Measurements from ENCODE around the gene BUD31.
"Not testable (repeated sequence)": the region's sequence is repeated elsewhere in the genome, so short reads cannot be mapped to it uniquely, and the experiment has no call there.

BUD31 gene

GRCh38 chr7:99375070-99375807, 33.5 kb upstream of the BUD31 start:
- ATAC-seq, result peak; percentile 70
- H3K36me3 Mint-ChIP-seq, result peaks cover 61% of the 10 kb centered on the region
- DNase-seq (ENCODE audit: low spot score in 2 of 2), result peak; percentile 65 to 85
- H3K4me3 Mint-ChIP-seq, result peak overlapping the region; percentile 75
- no peaks in the 10 kb centered on the region for H3K9me3 Mint-ChIP-seq
- peak overlapping the region; percentile 82 for H3K27ac Mint-ChIP-seq
- peaks cover 45% of the 10 kb centered on the region for H3K4me1 Mint-ChIP-seq

GRCh38 chr7:99379043-99379577, 29.7 kb upstream of the BUD31 start:
- DNase-seq (ENCODE audit: low spot score in 2 of 2), result peak in 1 of 2 donors; percentile 71
- H3K4me1 Mint-ChIP-seq, result peaks cover 59% of the 10 kb centered on the region
- H3K36me3 Mint-ChIP-seq, result peaks cover 89% of the 10 kb centered on the region

GRCh38 chr7:99379693-99380031, 29.1 kb upstream of the BUD31 start:
- peaks cover 64% of the 10 kb centered on the region for H3K4me1 Mint-ChIP-seq
- peaks cover 95% of the 10 kb centered on the region for H3K36me3 Mint-ChIP-seq
- peak overlapping the region; percentile 80 for H3K4me3 Mint-ChIP-seq
- not testable (repeated sequence) for H3K9me3 Mint-ChIP-seq; ATAC-seq; DNase-seq (ENCODE audit: low spot score in 2 of 2)
- peak overlapping the region; percentile 93 for H3K27ac Mint-ChIP-seq

More at GRCh38 chr7:99379043-99379577, 29.7 kb upstream of the BUD31 start:
- H3K9me3 Mint-ChIP-seq, result no peaks in the 10 kb centered on the region
- H3K4me3 Mint-ChIP-seq, result peak overlapping the region; percentile 80
- peak; percentile 29 for ATAC-seq
- H3K27ac Mint-ChIP-seq, result peak overlapping the region; percentile 93

GRCh38 chr7:99380032-99380822, 28.5 kb upstream of the BUD31 start:
- Mint-ChIP-seq H3K36me3 (peaks cover 100% of the 10 kb centered on the region), H3K4me3 (peak overlapping the region; percentile 80), H3K27ac (peak overlapping the region; percentile 93), H3K4me1 (peaks cover 65% of the 10 kb centered on the region), H3K9me3 (no peaks in the 10 kb centered on the region)
- ATAC-seq, result peak; percentile 47
- peak in 1 of 2 donors; percentile 79 for DNase-seq (ENCODE audit: low spot score in 2 of 2)

- Mint-ChIP-seq H3K9me3 (no peaks in the 10 kb centered on the region), H3K36me3 (peaks cover 100% of the 10 kb centered on the region), H3K4me3 (peak overlapping the region; percentile 80), H3K27ac (peak overlapping the region; percentile 93), H3K4me1 (peaks cover 65% of the 10 kb centered on the region)
- DNase-seq (ENCODE audit: low spot score in 2 of 2), result peak; percentile 67 to 90
- ATAC-seq, result peak; percentile 95
Observed at GRCh38 chr7:99380823-99381663, 27.7 kb upstream of the BUD31 start.

- peak overlapping the region; percentile 80 for H3K4me3 Mint-ChIP-seq
- H3K27ac Mint-ChIP-seq, result peak overlapping the region; percentile 93
- DNase-seq (ENCODE audit: low spot score in 2 of 2) (no peak), ATAC-seq (no peak)
- H3K36me3 Mint-ChIP-seq, result peaks cover 100% of the 10 kb centered on the region
- peaks cover 59% of the 10 kb centered on the region for H3K4me1 Mint-ChIP-seq
- H3K9me3 Mint-ChIP-seq, result no peaks in the 10 kb centered on the region
Observed at GRCh38 chr7:99381664-99382075, 27.1 kb upstream of the BUD31 start.

GRCh38 chr7:99383203-99383602, 25.6 kb upstream of the BUD31 start:
- DNase-seq (ENCODE audit: low spot score in 2 of 2), result no peak
- Mint-ChIP-seq H3K27ac (peak overlapping the region; percentile 85), H3K9me3 (no peaks in the 10 kb centered on the region), H3K4me3 (peak overlapping the region; percentile 21), H3K36me3 (peaks cover 100% of the 10 kb centered on the region), H3K4me1 (peaks cover 48% of the 10 kb centered on the region)
- no peak for ATAC-seq

GRCh38 chr7:99383791-99384370, 24.9 kb upstream of the BUD31 start:
- Mint-ChIP-seq H3K9me3 (no peaks in the 10 kb centered on the region), H3K4me3 (peak overlapping the region; percentile 21), H3K4me1 (peaks cover 46% of the 10 kb centered on the region), H3K27ac (peak overlapping the region; percentile 85), H3K36me3 (peaks cover 100% of the 10 kb centered on the region)
- DNase-seq (ENCODE audit: low spot score in 2 of 2) (no peak), ATAC-seq (no peak)

- H3K27ac Mint-ChIP-seq, result peak overlapping the region; percentile 85
- H3K9me3 Mint-ChIP-seq, result no peaks in the 10 kb centered on the region
- peaks cover 39% of the 10 kb centered on the region for H3K4me1 Mint-ChIP-seq
- H3K36me3 Mint-ChIP-seq, result peaks cover 100% of the 10 kb centered on the region
- DNase-seq (ENCODE audit: low spot score in 2 of 2) (no peak), ATAC-seq (no peak)
- no peak overlapping the region for H3K4me3 Mint-ChIP-seq
Observed at GRCh38 chr7:99384523-99384922, 24.2 kb upstream of the BUD31 start.

GRCh38 chr7:99385564-99385963, 23.2 kb upstream of the BUD31 start:
- DNase-seq (ENCODE audit: low spot score in 2 of 2) (no peak), ATAC-seq (no peak)
- Mint-ChIP-seq H3K27ac (peak overlapping the region; percentile 85), H3K9me3 (no peaks in the 10 kb centered on the region), H3K36me3 (peaks cover 100% of the 10 kb centered on the region), H3K4me3 (no peak overlapping the region), H3K4me1 (peaks cover 29% of the 10 kb centered on the region)

- H3K4me3 Mint-ChIP-seq, result no peak overlapping the region
- peaks cover 17% of the 10 kb centered on the region for H3K4me1 Mint-ChIP-seq
- no peaks in the 10 kb centered on the region for H3K9me3 Mint-ChIP-seq
- H3K36me3 Mint-ChIP-seq, result peaks cover 100% of the 10 kb centered on the region
- ATAC-seq, result peak; percentile 66
- DNase-seq (ENCODE audit: low spot score in 2 of 2), result no peak
- H3K27ac Mint-ChIP-seq, result peak overlapping the region; percentile 85
Observed at GRCh38 chr7:99386584-99387238, 22.1 kb upstream of the BUD31 start.

- Mint-ChIP-seq H3K36me3 (peaks cover 100% of the 10 kb centered on the region), H3K4me1 (peaks cover 17% of the 10 kb centered on the region)
- ATAC-seq; H3K9me3 Mint-ChIP-seq; H3K27ac Mint-ChIP-seq; H3K4me3 Mint-ChIP-seq; DNase-seq (ENCODE audit: low spot score in 2 of 2): not testable (repeated sequence)
Observed at GRCh38 chr7:99387239-99387635, 21.5 kb upstream of the BUD31 start.

- no peak overlapping the region for H3K27ac Mint-ChIP-seq
- H3K4me1 Mint-ChIP-seq, result peaks cover 23% of the 10 kb centered on the region
- DNase-seq (ENCODE audit: low spot score in 2 of 2) (no peak), ATAC-seq (no peak)
- H3K4me3 Mint-ChIP-seq, result no peak overlapping the region
- H3K9me3 Mint-ChIP-seq, result no peaks in the 10 kb centered on the region
- H3K36me3 Mint-ChIP-seq, result peaks cover 100% of the 10 kb centered on the region
Observed at GRCh38 chr7:99387912-99388311, 20.9 kb upstream of the BUD31 start.

- Mint-ChIP-seq H3K4me3 (no peak overlapping the region), H3K9me3 (no peaks in the 10 kb centered on the region), H3K36me3 (peaks cover 100% of the 10 kb centered on the region), H3K4me1 (peaks cover 22% of the 10 kb centered on the region), H3K27ac (no peak overlapping the region)
- no peak for DNase-seq (ENCODE audit: low spot score in 2 of 2)
- ATAC-seq, result no peak
Observed at GRCh38 chr7:99389772-99390171, 19.0 kb upstream of the BUD31 start.
